ENCODE measurements around the gene MYO1C.
"Not testable (repeated sequence)": the region's sequence is repeated elsewhere in the genome, so short reads cannot be mapped to it uniquely, and the experiment has no call there.

Gene MYO1C

DNA sequence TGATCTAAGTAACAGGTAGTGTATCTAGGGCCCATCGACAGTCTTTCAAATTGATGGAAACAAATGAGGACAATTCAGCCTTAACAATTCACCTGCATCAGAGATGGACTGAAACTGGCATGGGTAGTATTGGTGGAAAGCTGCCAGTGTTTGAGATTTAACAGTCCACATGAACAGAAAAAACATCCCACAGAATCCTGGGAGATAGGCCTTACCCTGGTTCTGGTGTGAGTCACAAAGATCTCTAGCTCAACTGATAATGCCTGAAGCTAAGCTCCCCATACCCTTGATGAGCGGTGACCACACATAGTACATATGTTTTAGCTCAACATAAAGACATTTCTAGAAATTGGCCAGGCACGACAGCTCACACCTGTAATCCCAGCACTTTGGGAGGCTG is 58.3 kb downstream of the MYO1C start:
- DNase-seq (ENCODE audit: low read depth, low spot score), result no peak

DNA sequence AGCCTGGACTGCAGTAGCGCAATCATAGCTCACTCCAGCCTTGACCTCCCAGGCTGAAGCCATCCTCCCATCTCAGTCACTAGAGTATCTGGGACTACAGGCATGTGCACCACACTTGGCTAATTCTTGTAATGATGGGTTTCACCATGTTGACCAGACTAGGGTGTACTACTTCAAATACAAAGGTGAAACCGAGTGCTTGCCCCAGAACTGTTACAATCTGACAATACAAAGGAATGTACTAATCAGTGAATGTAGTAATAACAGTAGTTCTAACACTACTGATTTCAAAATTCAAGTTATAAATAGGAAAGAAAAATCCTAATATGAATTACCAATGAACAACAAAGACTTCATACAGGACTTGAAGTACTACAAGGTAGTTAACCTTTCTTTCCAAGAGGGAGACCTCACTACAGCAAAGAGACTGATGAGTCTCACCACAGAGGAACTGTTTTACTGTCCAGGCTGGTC is 60.8 kb downstream of the MYO1C start:
- DNase-seq (ENCODE audit: low read depth, low spot score), result no peak
- H3K27ac ChIP-seq, result no peak overlapping the region

More for the DNA sequence above, 58.3 kb downstream of the MYO1C start:
- H3K27ac ChIP-seq, result no peak overlapping the region

GRCh38 chr17:1423456-1424135 is 68.9 kb downstream of the MYO1C start:
- peak overlapping the region; percentile 78 for H3K27ac ChIP-seq

GRCh38 chr17:1422885-1423284 is 69.6 kb downstream of the MYO1C start:
- DNase-seq (ENCODE audit: low read depth, low spot score), result peak; percentile 77
- H3K27ac ChIP-seq, result peak overlapping the region; percentile 78

More at GRCh38 chr17:1423456-1424135, 68.9 kb downstream of the MYO1C start:
- DNase-seq (ENCODE audit: low read depth, low spot score), result no peak

GRCh38 chr17:1421470-1421869 is 71.0 kb downstream of the MYO1C start:
- no peak overlapping the region for H3K27ac ChIP-seq
- no peak for DNase-seq (ENCODE audit: low read depth, low spot score)

DNA sequence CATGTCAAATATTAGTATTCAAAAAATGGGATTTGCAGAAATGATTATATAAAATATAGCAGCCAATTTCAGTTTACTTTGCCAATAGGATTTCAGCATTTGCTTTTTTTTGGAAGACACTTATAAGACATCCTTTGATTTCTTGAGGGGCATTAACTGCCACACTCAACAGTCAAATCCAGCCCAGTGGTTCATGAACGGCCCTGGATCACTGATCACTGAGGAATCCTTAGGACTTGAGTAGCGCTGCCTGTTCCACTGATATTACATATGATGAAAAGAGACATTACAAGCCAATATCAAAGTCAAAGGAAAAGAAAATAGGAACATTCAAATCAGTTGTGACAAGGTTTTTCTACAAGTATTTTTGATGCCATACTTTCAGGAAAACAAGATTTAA is 71.5 kb downstream of the MYO1C start:
- DNase-seq (ENCODE audit: low read depth, low spot score), result no peak

GRCh38 chr17:1420163-1420562 is 72.3 kb downstream of the MYO1C start:
- DNase-seq (ENCODE audit: low read depth, low spot score), result no peak
- H3K27ac ChIP-seq, result no peak overlapping the region

More for the DNA sequence above, 71.5 kb downstream of the MYO1C start:
- H3K27ac ChIP-seq, result no peak overlapping the region

DNA sequence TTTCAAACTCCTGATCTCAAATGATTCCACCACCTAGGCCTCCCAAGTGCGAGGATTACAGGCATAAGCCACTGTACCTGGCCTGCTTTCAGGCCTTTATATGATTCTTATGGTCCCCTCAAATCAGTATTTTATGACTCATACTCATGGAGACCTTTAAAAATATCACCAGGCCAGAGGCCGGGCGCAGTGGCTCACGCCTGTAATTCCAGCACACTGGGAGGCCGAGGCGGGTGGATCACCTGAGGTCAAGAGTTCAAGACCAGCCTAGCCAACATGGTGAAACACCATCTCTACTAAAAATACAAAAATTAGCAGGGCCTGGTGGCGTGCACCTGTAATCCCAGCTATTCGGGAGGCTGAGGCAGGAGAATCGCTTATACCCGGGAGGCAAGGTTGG is 74.0 kb downstream of the MYO1C start:
- not testable (repeated sequence) for DNase-seq (ENCODE audit: low read depth, low spot score)

GRCh38 chr17:1416414-1416813 is 76.1 kb downstream of the MYO1C start:
- H3K27ac ChIP-seq, result no peak overlapping the region
- DNase-seq (ENCODE audit: low read depth, low spot score), result no peak

More for the DNA sequence above, 74.0 kb downstream of the MYO1C start:
- H3K27ac ChIP-seq, result not testable (repeated sequence)

- no peak for DNase-seq (ENCODE audit: low read depth, low spot score)
- H3K27ac ChIP-seq, result no peak overlapping the region
These were observed 77.9 kb downstream of the MYO1C start for GRCh38 chr17:1414634-1415033.

Data from epithelial cell of prostate (primary cell).